ENCODE results near the gene B4GALT6. TPM values are rescaled to one million over a fixed set of nuclear protein-coding genes. Genes with fewer than 3 reads are reported as not detected.

Gene B4GALT6
- total and polyA plus RNA-seq, 2 of the 4 experiments (the other 2 are of a cell fraction), result 1.1 to 3.9 TPM

GRCh38 chr18:31648458-31648857 lies 35.9 kb downstream of the B4GALT6 start:
- no peak overlapping the region for H3K56ac ChIP-seq (ENCODE audit: extremely low read depth, insufficient read depth, low read length)
- no peak overlapping the region for H2AFZ ChIP-seq (replicated peaks; ENCODE audit: low read length, poor library complexity)
- no peak overlapping the region for H3K27ac ChIP-seq (ENCODE audit: insufficient read depth, low read length)
- no peaks in the 10 kb centered on the region for H3K36me3 ChIP-seq (ENCODE audit: control insufficient read depth, insufficient read depth, low read length)
- H3K4me2 ChIP-seq (ENCODE audit: low read depth, low read length), result no peak overlapping the region
- H3K4me1 ChIP-seq (ENCODE audit: control insufficient read depth, insufficient read depth, low read length), result no peaks in the 10 kb centered on the region
- in situ Hi-C loops (cut with MboI; ENCODE audit: low sequenced_read_pairs), result no loop called here
- H4K8ac ChIP-seq (ENCODE audit: low read depth in 2 of 2, low read length in 2 of 2), result no peak overlapping the region
- no peak for TF ChIP-seq NFE2L2 (IDR thresholded peaks at IDR 0.05; ENCODE audit: low read depth, low read length)
- no peak for TF ChIP-seq BHLHE40 (IDR thresholded peaks at IDR 0.05; ENCODE audit: low read depth, low read length)
- no peak for TF ChIP-seq SMC3 (IDR thresholded peaks at IDR 0.05; ENCODE audit: low read depth, low read length)
- no peak for TF ChIP-seq RFX5 (IDR thresholded peaks at IDR 0.05; ENCODE audit: low read depth, low read length)
- no peak for TF ChIP-seq MAFK (IDR thresholded peaks at IDR 0.05; ENCODE audit: low read depth, low read length)
- TF ChIP-seq CEBPB (IDR thresholded peaks at IDR 0.05; ENCODE audit: low read depth, low read length), result no peak
- TF ChIP-seq RAD21 (IDR thresholded peaks at IDR 0.05; ENCODE audit: low read length), result no peak
- no peak for TF ChIP-seq POLR2A (IDR thresholded peaks at IDR 0.05; ENCODE audit: low read depth, low read length)
- ChIA-PET POLR2A (ENCODE audit: unreplicated experiment) (no interaction called here), CTCF (no interaction called here)
- WGBS, 2 experiments (ENCODE audit: extremely low coverage in 2 of 2, insufficient read length in 1 of 2), result no CpG with 5 or more reads among the region's 2 CpGs
- no peak overlapping the region for H2BK15ac ChIP-seq (ENCODE audit: low read depth, low read length)
- H4K20me1 ChIP-seq (ENCODE audit: insufficient read depth, low read length), result no peaks in the 10 kb centered on the region
- H2BK120ac ChIP-seq (ENCODE audit: low read depth, low read length), result no peak overlapping the region
- no peak for DNase-seq
- H3K27me3 ChIP-seq (ENCODE audit: control insufficient read depth, insufficient read depth, low read length), result no peaks in the 10 kb centered on the region
- H4K5ac ChIP-seq (ENCODE audit: low read depth, low read length), result no peak overlapping the region
- no peak overlapping the region for H3K18ac ChIP-seq (ENCODE audit: low read depth, low read length)
- H2BK20ac ChIP-seq (ENCODE audit: low read depth, low read length), result no peak overlapping the region
- no peak for ATAC-seq (ENCODE audit: low read depth)
- BruUV-seq (replicated peaks), result no TSS peak
- H2AK5ac ChIP-seq (ENCODE audit: low read depth, low read length), result no peak overlapping the region
- no peak overlapping the region for H2AK9ac ChIP-seq (replicated peaks; ENCODE audit: low read depth, low read length, poor library complexity)
- no peak overlapping the region for H3K4me3 ChIP-seq (ENCODE audit: insufficient read depth, low read depth, low read length)
- no peak overlapping the region for H3K4ac ChIP-seq (ENCODE audit: low read depth, low read length)
- no peak overlapping the region for H3K9ac ChIP-seq (ENCODE audit: low read depth, low read length)
- H3K79me1 ChIP-seq (ENCODE audit: low read depth in 1 of 2, low read length in 2 of 2), result no peaks in the 10 kb centered on the region
- no peak overlapping the region for H3K23ac ChIP-seq (ENCODE audit: low read depth, low read length)
- no peak overlapping the region for H4K91ac ChIP-seq (ENCODE audit: insufficient read depth, low read depth, low read length)
- no peaks in the 10 kb centered on the region for H3K9me3 ChIP-seq (ENCODE audit: control insufficient read depth, insufficient read depth, low read length)
- intact Hi-C loops (cut with micrococcal nuclease), result no loop called here
- no peaks in the 10 kb centered on the region for H3K9me1 ChIP-seq (ENCODE audit: insufficient read depth, low read length)
- no peak overlapping the region for H2BK5ac ChIP-seq (ENCODE audit: low read depth, low read length, poor library complexity, severe bottlenecking)
- H3K14ac ChIP-seq (replicated peaks; ENCODE audit: low read depth, low read length), result no peak overlapping the region
- dilution Hi-C loops (cut with HindIII; ENCODE audit: low sequenced_read_pairs, unreplicated experiment), result no loop called here
